HG02678 (cell line): ENCODE data around the gene WDR72.
"Not testable (repeated sequence)": the region's sequence is repeated elsewhere in the genome, so short reads cannot be mapped to it uniquely, and the experiment has no call there.

Experiments used
- ATAC-seq: cut with Tn5 transposase; IDR thresholded peaks from one replicate; pipeline ENCODE4 v1.9.1; 2021; ENCODE audit warnings: mild to moderate bottlenecking, moderate library complexity; ENCODE audit not compliant: unreplicated experiment

Gene WDR72

DNA sequence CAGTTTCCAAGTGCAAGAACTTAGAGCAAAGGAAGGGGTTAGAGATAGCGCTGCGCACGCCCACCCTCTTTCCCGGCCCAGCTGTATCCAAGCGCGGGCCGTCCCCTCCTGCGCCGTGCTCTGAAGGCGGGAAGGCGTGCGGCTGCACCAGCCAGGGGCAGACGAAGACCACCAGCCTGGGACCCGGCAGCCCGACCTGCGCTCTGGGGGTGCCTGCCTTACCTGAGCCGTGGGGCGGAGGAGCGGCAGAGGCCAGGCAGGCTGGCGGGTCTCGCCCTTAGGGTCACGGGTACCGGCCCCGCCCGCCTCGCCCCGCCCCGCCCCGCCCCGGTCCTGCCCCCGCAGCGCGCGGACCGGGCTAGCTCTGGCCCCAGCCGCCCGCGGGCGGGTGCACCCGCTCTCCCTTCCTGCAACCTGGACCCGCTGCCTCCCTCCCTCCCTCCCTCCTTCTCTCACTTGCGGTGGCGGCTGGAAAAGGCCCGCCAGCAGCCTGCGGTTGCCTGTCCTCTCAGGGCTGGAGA, at the start of gene WDR72:
WDR72 (minus strand) TSS at position 253 of the 521 bp plus-strand sequence. CDS start 26,514 bp downstream, outside the sequence.
- no peak for ATAC-seq

DNA sequence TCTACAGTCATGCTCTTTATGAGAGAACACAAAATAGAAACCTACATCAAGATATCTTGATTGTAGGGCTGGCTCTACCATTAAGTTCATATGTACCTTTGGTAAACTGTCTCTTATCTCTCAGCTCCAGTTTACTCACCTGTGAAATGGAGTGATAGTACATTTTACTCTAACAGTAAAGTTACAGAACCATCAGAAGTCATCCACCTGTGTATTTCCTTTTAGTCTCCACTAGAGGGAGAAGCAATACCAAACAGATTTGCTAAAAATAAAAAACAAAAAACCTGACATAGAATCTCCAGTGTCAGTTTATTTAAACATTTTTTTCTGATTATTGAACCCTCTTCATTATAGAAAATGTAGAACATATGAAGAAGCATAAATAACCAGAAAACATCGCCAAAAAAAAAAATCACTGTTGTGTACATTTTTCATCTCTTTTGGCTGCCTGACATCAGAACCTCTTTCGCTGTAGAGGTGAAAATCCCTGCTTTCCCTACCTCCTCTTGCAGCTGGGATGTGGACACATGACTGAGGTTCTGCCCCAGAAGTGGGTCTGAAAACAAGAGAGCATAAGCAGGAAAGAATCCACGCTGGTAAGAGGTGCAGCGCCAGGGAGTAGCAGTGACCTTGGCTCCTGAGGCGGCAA, 48.7 kb upstream of the WDR72 start:
- no peak for ATAC-seq

DNA sequence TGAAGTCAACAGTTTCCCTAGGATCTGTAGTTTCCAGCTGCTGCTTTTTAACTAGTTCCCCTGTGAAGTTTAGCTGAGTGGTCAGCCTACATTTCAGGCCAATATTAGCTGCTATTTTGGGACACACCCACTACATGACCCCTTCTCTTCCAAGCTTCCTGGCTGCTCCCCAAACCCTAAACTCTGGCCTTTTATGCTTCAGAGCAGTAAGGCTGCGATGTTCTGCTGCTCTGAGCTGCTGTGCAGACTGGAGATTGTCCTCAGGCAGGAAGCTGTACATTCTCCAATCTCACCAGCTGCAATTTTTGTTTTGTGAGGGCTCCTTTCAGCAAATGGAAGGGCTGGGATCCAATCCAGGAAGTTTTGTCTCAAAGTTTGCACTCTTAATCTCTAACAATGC, 48.0 kb upstream of the WDR72 start:
- ATAC-seq: no peak

DNA sequence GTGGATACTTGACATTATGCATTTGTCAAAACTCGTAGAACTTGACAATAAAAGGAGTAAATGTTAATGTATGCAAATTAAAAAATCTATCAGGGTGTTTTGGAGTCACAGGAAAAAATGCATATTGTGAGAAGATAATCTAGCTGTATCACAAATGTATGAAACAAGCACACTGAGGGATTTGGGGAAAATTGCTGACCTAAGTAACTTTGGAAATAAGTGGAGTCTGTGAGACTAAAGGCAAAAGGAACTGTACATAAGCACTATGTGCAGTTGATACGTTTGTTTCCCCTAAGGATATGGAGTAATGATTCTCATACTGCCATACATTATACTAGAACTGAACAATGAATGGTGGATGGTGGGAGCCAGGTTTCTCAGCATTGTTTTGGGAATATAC, 43.2 kb upstream of the WDR72 start:
- no peak for ATAC-seq

DNA sequence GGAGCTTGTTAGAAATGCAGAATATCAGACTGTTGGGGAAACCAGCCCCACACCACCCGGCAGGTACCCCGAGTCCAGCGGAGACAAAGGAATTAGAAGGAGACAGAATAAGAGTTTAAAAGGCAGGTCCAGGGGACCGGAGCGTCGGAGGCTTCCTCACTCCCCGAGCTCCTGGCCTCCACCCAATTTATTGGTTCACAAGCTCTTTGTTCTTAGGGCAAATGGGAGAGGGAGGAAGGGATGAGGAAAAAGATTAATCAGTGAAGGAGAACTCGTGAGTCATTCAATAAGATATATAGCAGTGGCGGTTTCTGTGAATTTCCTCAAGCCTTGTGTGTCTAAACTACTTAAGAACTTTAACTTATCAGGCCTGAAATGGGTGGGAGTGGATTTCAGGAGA, 32.1 kb upstream of the WDR72 start:
- no peak for ATAC-seq

- ATAC-seq: no peak
These were observed 30.4 kb upstream of the WDR72 start for GRCh38 chr15:53789654-53790375.

DNA sequence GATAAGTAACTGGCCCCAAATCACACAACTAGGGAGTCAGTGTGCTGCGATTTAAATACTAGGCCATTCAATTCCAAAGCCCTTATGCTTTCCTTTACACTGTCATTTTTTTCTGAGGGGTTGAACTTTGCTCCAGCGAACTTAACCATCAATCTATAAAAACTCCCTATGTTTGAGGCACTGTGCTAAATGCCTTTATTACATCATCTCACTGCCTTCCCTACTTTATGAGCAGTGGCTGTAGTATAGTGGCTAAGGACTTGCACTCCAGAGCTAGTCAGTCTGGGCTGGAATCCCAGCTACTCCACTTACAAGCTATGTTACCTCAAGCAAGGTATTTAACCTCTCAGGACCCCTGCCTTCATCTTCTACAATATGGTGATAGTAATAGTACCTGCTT, 26.9 kb upstream of the WDR72 start:
- no peak for ATAC-seq

DNA sequence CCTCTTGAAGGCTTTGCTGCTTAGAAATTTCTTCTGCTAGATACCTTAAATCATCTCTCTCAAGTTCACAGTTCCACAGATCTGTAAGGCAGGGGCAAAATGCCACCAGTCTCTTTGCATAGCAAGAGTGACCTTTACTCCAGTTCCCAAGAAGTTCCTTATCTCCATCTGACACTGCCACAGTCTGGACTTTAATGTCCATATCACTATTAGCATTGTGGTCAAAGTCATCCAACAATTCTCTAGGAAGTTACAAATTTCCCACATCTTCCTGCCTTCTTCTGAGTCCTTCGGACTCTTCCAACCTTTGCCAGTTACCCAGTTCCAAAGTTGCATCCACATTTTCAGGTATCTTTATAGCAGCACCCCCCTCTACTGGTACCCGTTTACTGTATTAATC, 25.8 kb upstream of the WDR72 start:
- ATAC-seq: not testable (repeated sequence)

- ATAC-seq: no peak
These were observed 3.5 kb upstream of the WDR72 start for GRCh38 chr15:53762916-53763315.

DNA sequence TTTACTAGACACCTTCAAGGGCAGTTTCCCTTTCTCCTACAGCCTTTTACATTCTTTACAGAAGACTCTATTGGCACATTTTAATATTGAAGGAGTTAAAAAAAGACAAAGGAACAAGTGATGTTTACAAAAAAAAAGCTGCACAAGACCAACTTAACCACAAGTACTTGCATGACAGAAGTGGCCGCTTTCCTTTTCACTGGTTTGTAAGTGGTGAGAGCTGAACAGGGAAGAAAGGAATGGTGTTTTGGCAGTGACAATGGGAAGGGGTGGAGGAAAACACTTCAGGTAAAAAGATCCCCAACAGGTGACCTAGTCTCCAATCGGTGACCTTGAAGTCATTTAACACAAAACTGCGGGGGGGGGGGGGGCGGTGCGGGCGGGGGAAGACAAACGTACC, 1.1 kb downstream of the WDR72 start:
- no peak for ATAC-seq

DNA sequence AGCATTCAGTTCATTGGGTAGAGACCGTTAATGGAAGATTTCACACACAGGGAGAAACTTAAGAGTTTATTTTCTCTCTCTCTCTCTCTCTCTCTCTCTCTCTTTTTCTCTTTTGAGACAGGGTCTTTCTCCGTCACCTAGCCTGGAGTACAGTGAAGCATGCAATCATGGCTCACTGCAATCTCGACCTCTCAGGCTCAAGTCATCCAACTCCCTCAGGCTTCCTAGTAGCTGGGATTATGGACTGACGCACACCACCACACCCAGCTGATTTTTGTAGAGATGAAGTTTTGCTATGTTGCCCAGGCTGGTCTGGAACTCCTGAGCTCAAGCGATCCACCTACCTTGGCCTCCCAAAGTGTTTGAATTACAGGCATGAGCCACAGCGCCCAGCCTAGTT, 1.6 kb downstream of the WDR72 start:
- ATAC-seq: no peak

- ATAC-seq: no peak
These were observed 5.7 kb downstream of the WDR72 start for GRCh38 chr15:53753813-53754212.

DNA sequence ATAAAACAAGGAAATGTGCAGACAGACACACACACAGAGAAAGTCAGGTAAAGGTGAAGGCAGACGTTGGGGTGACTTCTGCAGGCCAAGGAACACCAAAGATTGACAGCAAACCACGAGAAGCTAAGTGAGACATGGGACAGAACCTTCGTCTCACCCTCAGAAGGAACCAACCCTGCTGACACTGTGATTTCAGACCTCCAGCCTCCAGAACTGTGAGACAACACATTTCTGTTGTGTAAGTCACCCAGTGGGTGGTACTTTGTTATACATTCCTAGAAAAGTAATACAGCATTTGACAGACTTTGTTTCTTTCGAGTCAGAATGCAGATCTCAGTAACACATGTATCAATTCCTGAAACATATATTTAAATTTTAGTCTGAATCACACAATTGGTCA, 7.1 kb downstream of the WDR72 start:
- ATAC-seq: no peak

GRCh38 chr15:53747501-53748068, 11.9 kb downstream of the WDR72 start:
- ATAC-seq: no peak

- no peak for ATAC-seq
These were observed 13.4 kb downstream of the WDR72 start for GRCh38 chr15:53746101-53746500.

GRCh38 chr15:53739651-53740050, 19.8 kb downstream of the WDR72 start:
- no peak for ATAC-seq

- no peak for ATAC-seq
These were observed 20.3 kb downstream of the WDR72 start for GRCh38 chr15:53739187-53739586.

- no peak for ATAC-seq
These were observed 38.0 kb downstream of the WDR72 start for GRCh38 chr15:53721334-53722087.

GRCh38 chr15:53716909-53717876, 42.3 kb downstream of the WDR72 start:
- no peak for ATAC-seq

- ATAC-seq: no peak
These were observed 46.2 kb downstream of the WDR72 start for GRCh38 chr15:53713218-53713617.
